Tibial nerve (tissue), 4 donors: ENCODE data around the gene TOMM70.

Experiments
- EP300 ChIP-seq, 2 donors: sonication (generic); formaldehyde crosslinking; IDR thresholded peaks; one replicate each; pipeline ENCODE4 v1.6.1; 2017; ENCODE audit warnings: antibody characterized with exemption in 2 of 2, mild to moderate bottlenecking in 1 of 2
- POLR2A ChIP-seq, 2 donors: fragments of 450-650 bp; IDR thresholded peaks; one replicate each; pipeline ENCODE4 v1.6.1; 2017; ENCODE audit warnings: antibody characterized with exemption in 2 of 2, mild to moderate bottlenecking in 2 of 2, moderate library complexity in 2 of 2
- TF ChIP-seq, protein P1 (sequence below), 5 experiments: fragments of 200-600 bp in 3 of 5; fragments of 450-650 bp in 2 of 5; sonication (generic) in 3 of 5; IDR thresholded peaks; one replicate each; pipeline ENCODE4 v1.5.1; 2016 to 2019; ENCODE audit warnings: antibody characterized with exemption in 5 of 5, mild to moderate bottlenecking in 3 of 5, moderate library complexity in 2 of 5

DNA sequence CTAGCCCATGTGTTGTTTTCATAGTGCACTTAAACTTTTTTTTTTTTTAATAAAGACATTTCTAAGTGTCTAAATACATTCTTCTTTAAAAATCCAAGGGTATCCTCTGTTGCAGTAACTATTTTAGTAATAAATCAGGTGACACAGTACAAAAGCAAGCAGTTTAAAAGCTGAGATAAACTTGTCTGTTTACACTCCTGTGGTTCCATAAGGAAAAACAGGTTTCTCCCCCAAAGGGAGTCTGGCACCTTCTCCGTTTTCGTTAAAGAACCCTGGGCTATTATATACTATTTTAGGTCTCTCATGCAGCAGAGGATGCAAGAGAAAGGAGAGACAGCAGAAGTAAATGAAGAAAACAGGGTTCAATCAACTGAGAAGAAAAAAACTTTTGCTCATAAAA lies 48.3 kb upstream of the TOMM70 start:
- TF ChIP-seq, protein P1, sequence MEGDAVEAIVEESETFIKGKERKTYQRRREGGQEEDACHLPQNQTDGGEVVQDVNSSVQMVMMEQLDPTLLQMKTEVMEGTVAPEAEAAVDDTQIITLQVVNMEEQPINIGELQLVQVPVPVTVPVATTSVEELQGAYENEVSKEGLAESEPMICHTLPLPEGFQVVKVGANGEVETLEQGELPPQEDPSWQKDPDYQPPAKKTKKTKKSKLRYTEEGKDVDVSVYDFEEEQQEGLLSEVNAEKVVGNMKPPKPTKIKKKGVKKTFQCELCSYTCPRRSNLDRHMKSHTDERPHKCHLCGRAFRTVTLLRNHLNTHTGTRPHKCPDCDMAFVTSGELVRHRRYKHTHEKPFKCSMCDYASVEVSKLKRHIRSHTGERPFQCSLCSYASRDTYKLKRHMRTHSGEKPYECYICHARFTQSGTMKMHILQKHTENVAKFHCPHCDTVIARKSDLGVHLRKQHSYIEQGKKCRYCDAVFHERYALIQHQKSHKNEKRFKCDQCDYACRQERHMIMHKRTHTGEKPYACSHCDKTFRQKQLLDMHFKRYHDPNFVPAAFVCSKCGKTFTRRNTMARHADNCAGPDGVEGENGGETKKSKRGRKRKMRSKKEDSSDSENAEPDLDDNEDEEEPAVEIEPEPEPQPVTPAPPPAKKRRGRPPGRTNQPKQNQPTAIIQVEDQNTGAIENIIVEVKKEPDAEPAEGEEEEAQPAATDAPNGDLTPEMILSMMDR (IDR thresholded peaks at IDR 0.05), result no peak
- TF ChIP-seq EP300 (IDR thresholded peaks at IDR 0.05), result no peak
- no peak for TF ChIP-seq POLR2A (IDR thresholded peaks at IDR 0.05)
